HG02938 (cell line): ENCODE data around the gene FAAH.

ENCODE experiments used
- ATAC-seq: cut with Tn5 transposase; IDR thresholded peaks from one replicate; pipeline ENCODE4 v1.9.1; 2021; ENCODE audit warnings: mild to moderate bottlenecking, moderate library complexity; ENCODE audit not compliant: unreplicated experiment

The FAAH gene

DNA sequence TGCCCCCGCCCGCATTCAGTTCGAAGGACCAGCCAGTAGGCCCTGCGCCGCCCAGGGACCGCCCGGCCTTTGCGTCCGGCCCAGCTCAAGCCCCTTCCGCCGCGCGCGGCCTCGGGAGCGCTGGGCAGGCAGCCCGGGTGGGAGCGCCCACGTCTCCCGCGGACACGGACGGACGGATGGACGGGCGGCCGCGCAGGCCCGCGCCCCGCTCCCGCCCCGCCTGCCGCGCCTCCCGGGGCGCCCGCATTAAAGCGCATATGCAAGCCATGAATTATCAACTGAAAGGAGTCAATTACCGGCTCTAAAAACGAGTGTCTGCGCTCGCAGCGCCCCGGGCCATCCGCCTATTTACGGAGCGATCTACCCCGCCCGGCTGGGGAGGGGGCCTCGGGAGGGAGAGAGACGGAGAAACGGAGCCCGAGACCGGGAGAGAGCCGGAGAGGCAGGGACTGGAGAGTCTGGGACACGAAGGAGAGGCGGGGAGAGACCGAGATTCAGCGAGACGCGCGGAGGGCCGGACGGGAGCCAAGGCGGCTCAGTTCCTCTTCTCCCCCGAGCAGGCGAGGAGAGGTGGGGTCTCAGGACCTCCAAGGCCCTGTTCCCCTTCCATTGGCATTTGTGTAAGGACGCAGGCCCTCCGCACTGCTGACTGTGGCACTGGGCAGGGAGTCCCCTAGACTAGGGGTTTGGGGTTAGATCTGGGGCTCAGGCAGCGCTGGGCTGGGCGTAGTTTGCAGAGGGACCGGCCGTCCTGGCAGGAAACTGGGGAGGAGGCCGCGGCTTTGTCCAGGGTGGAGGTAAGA lies 54.2 kb downstream of the FAAH start:
- no peak for ATAC-seq

- ATAC-seq = no peak
Measured at GRCh38 chr1:46449223-46450159, 55.4 kb downstream of the FAAH start.

DNA sequence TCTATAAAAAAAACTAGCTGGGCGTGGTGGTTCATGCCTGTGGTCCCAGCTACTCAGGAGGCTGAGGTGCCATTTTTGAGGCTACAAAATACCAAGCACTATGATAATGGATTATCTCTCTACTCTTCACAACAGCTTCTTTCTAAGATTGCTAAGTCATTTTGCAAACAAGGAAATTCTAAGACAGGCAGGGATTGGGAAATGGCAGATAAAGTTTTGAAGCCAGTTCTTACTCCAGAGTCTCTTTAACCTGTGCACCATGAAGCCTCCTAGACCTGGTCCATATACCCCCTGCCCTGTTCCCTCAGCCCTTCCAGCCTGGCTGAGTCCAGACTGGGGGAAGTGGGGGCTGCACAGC lies 56.0 kb downstream of the FAAH start:
- no peak for ATAC-seq

- ATAC-seq = no peak
Measured at GRCh38 chr1:46451948-46452930, 58.1 kb downstream of the FAAH start.

- ATAC-seq = no peak
Measured at GRCh38 chr1:46452931-46453325, 58.8 kb downstream of the FAAH start.

- ATAC-seq = no peak
Measured at GRCh38 chr1:46453449-46453848, 59.3 kb downstream of the FAAH start.

- ATAC-seq = no peak
Measured at GRCh38 chr1:46455951-46456350, 61.8 kb downstream of the FAAH start.

DNA sequence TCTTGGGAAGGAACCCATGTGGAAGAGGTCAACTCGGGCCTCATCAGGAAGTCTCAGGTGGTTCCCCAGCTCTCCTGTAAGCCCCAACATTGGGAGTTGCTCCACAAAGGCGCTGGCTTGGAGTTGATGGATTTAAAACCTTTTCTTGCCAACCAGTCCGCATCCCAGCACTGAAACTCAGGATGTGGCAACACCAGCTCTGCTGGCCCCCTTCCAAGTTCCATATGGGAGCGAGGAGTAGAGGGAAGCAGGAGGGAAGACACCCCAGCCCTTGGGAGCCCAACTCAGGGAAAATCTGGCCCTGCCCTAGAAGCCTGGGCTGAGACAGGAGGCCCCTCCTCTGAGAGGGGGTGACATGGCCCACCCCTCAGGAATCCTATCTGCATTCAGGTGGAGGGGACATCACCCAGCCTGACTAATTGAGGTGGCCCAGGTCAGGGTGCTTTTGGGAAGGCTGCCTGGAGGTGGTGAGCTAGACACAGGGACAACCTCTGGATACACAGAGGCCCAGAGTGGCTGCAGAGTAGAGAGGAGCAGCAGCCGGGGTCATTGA lies 62.4 kb downstream of the FAAH start:
- no peak for ATAC-seq

GRCh38 chr1:46457178-46457577 lies 63.1 kb downstream of the FAAH start:
- no peak for ATAC-seq

GRCh38 chr1:46458190-46458589 lies 64.1 kb downstream of the FAAH start:
- no peak for ATAC-seq

DNA sequence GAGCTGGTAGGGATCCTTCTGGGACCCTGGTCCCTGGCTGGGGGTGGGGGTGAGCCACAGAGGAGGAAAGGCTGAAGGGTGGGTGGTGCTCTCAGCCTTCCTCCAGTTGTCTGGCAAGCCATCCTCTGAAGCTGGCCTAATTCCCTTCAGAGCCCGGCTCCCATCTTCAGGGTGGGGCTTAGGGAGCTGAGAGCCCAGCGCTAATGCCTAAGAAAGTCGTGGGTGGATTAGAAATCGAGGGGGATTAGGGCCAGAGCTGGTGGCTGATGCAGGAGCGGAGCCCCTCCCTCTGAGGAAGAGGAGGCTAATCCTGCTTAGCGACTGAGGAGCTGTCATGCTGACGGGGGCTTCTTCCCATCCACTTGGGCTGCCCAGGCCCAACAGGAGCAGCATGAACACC lies 64.7 kb downstream of the FAAH start:
- ATAC-seq = no peak

GRCh38 chr1:46459315-46459714 lies 65.2 kb downstream of the FAAH start:
- ATAC-seq = no peak

DNA sequence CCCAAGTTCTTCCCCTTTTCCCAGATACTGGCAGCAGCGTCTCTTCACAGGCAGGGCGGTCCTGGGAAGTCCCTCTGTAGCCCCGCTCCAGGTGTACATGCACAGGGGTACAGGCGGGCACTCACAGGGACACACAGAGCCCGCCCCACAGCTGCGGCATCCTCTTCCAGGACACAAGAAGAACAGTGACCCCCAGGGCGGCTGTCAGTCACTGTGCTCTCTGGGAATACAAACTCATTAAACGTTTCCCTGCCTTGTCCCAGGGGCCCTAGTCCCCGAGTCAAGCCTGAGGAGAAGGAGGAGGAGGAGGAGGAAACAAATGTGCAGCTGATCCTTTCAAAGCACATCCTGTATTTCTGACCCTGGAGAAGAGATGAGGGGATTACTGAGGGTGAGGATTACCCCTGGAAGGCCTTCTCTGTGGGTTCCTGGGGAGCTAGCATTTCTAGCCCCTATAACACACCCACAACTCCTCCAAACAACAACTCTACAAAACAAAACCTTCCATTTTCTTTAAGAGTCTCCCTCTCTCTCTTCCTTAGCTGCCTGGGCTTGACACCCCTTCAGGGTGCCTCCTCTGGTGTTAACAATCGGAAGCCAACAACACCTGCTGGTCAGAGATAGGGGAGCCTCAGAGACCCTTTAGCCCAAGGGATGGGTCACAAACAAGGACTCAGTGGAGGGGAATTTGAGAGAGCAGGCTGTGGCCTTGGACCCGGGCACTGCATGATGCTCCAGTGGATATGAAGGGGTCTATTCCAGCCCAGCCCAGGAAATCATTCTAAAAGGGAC lies 67.1 kb downstream of the FAAH start:
- ATAC-seq = no peak

DNA sequence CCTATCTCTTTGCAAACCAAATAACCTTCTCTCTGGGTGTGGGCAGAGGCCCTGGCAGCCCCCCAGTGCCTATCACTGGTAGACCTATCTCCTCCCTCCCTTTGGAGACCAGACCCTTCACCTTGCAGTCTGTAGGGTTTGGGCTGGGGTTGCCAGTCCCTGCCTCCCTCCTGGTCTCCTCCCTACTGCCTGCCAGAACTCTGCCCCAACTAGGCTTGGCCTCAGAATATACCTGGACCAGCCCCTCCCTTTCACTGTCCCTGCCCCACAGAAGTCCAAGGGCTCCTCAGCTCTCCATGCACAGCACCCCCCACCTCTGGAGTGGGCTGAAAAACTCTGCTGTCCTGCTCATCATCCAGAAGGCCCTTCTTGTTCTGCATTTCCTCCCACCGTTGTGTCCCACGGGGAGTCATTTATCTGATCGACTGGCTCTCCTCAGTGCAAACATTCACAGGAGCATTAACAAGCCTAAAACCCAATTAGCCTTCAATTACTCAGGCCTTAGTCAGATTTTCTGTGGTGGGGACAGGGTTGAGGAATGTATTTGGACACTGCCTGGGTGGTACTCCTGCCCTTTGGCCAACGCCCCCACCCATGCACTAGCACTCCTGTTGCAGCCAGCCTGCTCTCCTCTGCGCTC lies 67.8 kb downstream of the FAAH start:
- no peak for ATAC-seq
